Kasumi-1 (cell line): Measurements from ENCODE around the gene FRMD1.

Source experiments
- DNase-seq, 2 experiments: peaks; one replicate each; lab custom pipeline; 2025; lab: John Stamatoyannopoulos, UW

Gene FRMD1

DNA sequence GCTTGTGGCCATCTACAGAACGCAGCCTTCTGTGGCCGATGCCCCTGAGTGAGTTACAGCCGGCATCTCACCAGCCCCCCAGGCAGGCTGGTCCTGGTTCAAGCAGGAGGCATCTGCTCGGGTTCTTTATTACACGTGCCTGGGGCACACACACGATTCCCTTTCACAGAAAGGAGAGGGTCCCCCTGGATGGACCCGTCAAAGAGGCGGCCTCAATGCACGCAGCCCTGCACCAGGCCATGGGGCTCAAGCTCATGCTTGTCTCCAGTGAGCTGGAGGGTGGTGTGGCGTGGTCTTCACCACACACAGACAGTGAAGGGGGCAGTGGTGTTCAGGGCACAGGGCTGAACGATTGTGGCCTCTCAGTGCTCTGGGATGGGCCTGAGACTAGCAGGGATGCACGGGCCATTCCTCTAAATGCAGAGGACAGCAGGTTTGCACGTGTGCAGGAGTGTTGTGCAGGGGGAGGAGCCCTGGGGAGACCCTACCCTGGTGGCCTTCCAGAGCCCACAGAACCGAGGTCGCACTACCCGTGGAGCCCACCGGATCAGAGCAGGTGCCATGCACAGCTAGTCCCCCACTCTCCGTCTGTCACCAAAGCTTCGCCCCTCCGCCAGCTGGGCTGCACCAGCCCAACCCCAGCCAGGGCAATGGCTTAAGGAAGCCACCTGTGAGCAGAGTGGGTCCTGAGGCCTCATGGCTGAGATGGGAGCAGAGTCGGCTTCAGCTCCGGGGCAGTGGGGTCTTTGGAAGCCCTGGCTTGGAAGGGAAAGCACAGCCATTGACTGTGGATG is 23.1 kb downstream of the FRMD1 start:
- no peak for DNase-seq

DNA sequence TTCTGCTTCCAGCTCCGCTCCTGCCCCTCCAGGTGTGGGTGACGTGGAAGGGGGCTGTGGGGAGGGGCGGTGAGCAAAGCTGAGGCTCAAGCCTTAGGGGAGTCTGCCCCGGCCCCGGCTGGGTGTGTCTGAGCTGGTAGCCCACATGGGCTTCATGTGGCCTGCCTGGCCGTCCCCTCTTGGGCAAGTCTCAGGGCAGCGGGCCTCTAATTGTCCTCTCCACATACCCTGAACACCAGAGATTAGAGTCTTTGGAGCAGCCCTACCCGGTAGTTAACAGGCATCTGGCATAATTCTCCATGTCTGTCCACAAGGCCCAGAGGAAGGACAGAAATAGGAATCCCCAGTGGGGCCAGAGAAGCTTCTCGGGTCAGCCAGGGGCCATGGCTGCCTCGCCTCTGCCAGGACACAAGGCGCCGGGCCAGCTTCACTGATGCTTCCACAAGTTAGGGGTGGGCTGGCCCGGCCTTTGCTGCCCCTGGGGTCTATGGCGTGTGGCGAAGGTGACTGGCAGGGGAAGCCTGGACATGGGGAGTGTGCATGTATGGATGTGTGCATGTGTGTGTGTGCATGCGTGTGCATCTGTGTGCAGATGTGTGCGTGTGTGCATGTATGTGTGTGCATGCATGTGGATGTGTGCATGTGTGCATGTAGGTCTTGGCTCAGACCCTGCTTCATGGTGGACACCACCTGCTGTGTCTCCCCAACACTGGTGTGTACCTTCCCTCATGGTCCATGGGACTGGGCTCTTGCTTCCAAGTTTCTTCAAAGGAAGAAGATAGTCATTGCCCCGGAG is 24.0 kb downstream of the FRMD1 start:
- no peak for DNase-seq

DNA sequence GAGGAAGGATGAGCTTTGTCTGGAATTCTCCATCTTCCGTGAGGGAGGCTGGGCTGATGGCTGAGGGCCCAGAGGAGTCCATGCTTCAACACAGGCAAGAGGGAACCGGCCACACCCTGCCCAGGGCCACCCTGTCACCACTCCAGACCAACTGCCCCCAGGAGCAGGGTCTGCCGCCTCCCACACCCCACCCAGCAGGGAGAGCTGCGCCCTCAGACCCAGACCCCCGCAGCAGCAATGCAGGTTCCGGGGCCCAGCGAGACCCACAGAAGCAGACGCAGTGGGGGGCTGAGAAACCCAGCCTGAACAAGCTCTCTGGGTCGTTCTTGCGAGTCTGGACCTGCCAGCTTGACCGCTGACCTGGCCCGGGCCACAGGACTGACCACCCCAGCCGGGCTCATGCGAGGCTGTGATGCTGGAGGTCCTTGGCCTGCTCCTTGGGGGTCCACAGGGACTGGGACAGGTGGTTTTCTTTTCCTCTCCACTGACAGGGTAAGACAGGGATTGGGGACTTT is 25.0 kb downstream of the FRMD1 start:
- DNase-seq = no peak

DNA sequence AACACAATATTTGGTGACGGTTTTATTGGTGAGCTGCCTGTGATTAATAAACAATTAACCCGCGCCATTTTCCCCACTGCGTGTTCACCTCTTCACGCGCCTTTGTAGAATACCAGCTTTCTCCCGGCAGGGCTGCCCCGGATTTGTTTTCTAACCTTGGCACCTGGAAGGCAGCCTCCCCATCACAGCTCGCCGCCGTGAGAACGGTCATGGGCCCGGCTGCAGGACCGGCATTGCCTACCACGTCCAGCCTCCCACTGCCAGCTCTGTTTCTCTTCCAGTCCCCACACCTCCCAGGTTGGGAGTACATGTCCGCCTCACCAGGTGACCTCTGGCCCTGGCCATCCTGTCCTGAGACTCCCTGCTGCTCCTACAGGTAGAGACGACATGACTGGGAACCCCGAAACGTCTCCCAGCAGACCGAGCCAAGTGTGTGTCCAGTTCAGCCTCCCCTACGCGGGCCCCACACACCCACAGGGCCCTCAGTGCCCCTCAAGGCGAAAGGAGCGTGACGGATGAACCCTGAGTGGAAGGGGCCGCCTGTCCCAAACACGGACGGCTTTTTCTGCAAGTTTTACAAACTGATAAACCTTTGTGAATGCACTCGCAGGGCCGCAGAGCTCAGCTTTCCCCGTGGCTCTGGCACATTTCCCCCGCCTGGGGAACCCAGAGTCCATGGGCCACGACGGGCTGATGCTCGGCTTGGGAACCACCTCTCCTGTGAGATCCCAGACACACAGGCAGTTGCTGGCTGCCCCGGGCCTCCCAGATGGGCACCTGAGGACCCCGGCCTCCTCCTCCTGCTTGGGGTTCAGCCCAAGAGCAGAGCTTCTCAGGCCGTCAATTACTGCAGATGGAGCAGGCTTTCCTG is 25.7 kb downstream of the FRMD1 start:
- DNase-seq = no peak

DNA sequence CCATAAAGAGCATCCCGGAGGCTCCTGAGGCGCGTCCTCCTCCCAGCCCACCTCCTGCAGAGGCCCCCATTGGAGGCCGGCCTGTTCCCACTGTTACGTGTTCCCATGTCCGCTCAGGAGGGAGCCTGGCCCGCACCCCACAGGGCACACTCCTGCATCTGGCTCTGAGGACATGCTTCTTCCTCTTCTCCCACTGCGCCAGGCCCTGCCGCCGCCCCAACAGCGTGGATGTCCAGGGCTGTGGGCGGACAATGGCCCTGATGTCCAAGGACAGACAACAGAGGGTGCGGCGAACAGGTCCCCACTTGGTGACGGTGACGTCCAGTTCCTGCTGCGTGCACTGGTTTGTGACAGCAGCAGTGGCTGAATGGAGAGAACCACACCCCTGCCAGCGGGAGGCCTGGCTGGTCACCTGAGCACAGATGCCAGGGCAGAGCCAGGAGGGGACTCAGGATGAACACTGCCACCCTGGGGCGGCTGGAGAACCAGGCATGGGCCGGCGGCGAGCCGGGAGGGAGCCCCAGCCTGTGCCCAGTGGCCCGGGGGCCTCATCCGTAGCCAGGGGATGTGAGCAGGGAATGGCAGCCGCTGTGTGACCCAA is 26.6 kb downstream of the FRMD1 start:
- no peak for DNase-seq

DNA sequence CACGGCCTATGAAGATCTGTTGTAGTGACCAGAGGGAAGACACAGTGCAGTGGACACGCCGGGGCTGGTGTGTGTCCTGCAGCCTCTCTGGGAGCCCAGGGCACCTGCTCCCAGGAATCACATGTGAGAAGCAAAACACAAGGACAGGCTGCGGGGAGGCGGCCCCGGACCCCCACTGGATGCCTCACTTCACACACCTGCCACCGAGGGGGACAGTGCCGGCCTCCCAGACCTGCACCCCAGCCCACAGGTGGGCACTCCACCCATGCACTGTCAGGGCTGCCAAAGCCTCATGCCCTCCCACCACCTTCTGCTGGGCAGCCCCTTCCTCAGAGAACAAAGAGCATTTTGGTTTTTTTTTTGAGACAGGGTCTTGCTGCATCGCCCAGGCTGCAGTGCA is 27.4 kb downstream of the FRMD1 start:
- DNase-seq = no peak

DNA sequence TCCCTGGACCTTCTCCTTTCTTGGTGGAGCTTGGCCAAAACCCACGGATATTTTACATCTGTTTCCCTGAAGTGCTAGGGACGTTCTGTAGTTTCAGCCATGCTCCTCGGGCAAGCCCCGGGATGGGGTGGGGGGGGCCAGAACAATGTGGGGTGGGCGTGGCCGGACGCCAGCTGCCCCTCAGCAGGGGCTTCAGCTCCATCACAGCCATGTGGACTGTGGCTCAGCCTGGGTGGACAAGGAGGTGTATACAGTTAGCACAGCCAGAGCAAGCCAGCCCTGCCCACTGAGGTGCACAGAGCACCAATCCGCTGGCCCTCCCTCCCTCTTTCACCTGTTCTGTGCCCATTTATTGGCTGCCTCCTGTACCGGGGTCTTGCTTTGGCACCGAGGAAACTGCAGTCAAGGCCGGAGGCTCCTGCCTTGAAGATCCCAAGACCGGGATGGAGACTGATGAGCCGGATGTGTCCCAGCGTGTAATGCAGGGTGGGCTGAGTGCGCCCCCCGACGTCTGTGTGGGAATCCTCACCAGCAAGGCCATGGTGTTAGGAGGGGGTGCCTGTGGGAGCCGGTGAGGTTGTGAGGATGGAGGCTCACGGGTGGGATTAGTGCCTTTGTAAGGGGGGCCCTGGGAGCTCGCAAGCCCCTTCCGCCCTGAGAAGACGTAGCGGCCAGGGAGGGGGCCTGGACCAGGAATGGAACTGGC is 28.0 kb downstream of the FRMD1 start:
- no peak for DNase-seq

DNA sequence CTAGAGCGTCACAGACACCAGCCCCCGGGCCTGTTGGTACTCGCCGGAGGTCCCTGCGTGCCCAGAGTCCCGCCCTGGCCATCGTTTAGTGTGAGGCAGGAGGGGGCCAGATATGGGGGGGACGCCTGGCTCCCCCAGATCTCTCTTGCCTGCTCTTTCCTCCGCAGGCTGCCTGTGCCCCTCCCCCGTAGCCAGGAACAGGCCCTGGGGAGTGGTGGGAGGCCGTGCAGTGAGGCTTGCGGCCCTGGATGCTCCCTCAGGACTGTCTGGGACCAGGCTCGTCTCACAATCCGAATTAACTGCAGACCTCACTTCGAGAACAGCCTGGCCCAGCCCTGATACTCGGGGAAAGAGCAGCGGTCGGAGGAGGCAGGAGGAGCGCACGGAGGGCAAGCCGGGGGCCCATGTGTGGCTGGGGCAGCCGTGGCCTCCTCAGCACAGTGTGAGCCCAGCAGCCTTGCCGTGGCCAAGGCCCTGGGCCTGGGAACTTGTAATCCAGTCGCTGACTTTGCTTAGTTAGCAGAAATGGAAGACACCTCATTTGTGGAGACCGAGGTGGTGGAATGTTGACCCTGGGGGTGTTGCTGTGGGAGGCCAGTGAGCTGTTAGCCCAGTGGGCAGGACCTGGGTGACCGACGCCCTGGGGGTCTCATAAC is 28.7 kb downstream of the FRMD1 start:
- DNase-seq = no peak

DNA sequence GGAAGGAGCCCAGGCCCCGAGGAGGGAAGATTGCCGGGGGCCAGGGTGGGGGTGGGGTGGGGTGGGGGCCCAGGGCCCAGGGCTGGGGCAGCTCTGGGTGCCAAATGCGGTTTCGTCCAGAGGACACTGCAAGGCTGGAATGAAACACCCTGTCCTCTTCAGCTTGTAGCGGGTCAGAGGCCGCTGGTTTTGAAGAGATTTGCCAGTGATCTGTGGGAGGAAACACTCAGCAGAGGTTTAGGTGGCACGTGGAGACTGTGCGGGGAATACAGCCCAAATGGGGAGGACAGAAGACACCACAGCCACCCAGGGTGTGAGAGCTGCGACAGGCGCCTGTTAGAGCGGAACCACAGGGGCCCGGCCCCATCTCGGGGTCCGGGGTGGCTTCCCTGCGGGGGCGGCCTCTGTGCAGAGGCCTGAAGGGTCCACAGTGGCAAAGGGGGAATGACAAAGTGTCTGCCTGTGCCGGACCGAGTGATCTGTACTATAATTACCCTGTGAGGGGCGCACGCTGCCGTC is 29.2 kb downstream of the FRMD1 start:
- DNase-seq = no peak

DNA sequence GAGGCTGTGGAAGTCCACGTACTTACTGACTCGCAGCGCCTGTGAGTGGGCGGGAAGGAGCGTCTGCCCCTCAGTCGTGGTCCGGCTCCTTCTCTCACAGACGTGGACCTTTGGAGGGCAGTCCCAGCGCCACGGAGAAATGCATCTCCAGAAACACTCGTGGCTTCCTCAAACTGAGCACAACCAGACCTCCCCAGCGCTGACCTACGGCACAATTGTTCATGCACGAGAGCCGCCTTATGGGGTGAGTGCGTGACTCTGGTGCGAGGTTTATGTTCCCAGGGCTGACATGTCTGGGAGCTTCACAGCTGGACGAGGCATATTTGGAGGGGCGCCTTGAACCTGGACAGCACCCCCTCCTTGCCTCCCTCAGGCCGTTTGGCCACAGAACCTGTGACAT is 29.7 kb downstream of the FRMD1 start:
- DNase-seq = no peak

DNA sequence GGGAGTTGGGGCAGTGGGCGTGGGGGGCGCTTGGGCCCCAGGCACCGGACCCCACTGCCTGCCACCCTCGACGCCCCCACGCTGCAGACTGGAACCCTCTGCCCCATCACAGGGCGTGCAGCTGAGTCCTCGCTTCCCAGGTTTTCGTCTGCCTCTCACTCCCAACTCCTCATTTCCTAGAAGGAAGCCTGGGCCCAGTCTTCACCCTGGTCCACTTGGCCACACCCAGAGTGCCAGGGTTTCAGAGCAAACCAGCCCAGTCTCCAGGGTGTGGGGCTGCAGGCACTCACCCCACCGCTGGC is 30.3 kb downstream of the FRMD1 start:
- DNase-seq = no peak

DNA sequence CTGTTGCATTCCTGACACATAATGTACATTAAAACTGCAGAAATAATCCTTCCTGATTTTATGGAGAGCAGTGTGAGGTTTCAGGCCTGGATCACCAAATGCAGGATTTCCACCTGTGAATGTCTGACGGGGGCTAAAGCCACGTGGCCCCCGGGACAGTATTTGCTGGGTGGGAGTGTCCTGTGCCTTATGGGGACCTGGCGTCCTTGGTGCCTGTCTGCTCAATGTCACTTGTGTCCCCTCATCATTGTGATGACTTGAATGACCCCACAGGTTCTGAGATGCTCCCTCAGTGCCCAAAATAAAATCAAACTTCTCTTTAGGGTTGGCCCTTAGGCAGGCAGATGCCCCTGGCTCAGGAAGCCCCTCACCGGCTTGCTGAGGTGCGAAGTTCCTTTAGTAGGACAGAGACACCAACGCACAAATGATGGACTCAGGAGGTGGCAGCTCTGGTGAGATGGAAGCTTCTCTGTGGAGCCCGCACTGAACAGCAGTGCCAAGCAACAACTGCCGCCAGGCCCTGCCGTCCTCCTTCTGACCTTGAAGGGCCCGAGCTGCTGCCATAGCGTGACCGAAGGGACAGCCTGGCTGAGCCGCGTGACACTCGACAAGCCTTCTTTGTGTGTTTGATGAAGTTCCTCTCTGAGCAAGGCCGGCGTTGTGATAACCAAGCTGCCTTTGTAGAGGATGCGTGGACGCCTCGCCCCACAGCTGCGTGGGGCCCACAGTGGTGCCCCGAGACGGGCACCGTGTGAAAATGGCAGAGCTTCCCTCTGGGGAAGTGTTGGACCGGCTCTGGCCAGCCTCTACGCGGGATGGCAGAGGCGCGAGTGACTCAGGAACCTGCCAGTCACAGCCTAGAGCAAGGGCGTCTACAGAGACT is 30.9 kb downstream of the FRMD1 start:
- no peak for DNase-seq

DNA sequence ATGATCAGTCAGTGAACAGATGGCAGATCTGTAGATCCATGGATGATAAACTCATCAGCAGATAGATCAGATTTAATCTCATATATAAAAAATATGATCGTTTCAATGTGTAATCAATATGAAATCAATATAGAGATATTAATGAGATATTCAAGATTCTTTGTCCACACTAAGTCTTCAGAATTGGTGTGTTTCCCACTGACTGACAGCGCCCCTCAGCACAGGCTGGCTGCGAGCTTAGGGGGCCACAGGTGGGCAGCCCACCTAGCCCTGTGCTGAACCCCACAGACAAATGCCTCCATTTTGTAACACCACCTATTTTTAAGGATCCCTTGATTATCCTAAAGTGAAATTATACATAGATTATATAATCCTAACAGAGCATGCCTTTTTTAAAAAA is 32.3 kb downstream of the FRMD1 start:
- DNase-seq = no peak

DNA sequence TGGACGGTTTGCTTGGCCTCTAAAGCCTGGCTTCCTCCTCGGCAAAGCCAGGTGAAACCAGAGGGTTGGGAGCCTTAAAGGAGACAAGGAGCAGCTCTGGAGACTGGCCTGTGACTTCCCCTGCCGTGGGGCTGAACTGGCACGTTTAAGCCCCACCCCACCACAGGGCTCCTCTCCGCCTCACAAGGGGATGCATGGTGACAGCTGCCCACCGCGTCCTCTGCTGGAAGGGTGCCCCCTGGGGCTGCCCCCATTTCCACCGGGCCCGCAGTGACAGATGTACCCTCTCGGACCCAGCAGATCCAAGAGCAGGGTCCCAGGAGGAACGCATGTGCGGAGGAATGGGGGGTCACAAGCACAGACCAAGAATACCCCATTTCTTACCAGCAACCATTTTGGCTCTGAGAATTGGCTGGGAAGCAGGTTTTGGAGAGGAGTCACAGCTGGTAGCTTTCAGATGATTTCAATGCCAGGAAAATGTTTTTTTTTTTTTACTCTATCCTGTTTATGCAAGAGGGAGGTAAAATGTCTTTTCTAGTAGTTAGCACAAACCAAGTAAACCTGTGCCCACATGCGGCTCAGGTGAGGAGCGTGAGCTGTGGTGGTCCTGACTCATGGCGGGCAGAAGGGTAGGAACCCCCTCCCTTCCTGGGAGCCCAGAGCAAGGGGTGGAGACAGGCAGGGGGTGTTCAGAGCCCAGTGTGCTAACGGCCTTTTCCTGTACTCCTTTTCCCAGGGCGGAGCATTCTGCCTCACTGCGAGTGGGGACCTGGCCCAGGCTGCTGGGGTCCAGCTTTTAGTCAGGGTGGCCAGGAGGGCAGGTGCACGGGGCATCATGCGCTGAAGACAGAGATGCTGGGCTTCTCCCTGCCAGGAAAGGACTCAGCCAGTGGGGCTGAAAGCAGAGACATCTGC is 33.0 kb downstream of the FRMD1 start:
- DNase-seq = no peak

DNA sequence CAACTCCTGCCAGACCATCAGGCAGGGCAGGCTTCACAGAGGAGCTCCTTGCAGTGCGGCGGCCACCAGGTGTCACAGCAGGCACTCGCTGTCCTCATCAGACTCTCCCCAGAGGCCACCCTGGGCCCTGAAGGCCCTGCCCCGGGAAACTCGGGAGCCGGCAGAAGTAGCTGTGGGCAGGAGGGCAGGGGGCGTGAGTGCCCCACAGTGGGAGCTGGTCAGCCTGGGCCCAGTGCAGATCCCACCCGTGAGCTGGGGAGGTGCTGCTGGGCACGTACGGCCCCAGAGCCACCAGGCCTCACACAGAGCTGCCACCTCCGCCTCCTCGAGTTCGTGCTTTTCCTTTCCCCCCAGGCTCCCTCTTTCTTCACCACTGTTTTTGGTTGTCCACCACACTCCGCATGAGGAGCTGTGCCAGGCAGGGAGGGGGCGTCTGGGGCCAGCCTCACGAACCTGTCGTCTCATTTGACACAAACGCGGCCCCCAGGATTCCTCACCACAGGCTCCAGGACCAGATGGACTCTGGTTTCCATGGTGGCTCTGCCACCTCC is 33.8 kb downstream of the FRMD1 start:
- DNase-seq = no peak

DNA sequence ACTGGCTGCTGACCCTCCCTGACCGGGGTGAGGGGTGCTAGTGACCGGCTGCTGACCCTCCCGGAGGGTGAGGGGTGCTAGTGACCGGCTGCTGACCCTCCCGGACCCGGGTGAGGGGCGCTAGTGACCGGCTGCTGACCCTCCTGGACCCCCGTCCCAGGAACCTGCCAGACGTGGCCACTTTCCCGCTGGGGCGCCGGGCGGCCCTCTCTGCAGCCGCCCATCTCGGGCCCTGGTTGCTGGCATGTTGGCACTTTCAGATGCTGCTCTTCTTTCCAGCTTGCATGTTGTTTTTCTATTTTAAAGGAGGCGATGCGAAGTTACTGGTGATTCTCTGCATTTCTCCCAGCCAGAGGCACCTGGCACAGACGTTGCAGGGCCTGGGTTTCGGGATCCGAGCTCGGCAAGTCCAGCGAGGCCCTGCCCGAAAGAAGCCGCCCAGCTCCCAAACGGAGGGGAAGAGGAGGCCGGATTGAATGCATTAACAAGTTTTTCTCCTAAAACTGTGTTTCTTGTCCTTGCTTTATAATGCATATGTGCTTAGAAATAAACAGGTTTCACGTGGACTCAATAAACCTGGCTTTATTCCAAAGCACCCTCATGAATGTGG is 34.4 kb downstream of the FRMD1 start:
- no peak for DNase-seq

DNA sequence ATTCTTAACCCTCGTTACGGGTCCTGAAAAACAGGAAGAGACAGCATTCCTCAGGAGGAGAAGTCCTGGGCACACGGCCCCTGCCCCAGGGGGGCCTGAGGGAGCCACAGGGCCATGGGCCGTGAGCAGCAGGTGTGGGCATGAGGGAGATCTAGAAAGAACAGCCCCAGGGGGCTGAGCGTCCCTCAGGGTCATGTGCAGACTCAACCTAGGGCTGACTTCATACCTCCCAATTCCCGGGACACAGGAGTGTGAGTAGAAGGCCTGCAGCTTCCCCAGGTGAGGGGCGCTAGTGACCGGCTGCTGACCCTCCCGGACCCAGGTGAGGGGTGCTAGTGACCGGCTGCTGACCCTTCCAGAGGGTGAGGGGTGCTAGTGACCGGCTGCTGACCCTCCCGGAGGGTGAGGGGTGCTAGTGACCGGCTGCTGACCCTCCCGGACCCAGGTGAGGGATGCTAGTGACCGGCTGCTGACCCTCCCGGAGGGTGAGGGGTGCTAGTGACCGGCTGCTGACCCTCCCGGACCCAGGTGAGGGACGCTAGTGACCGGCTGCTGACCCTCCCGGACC is 35.1 kb downstream of the FRMD1 start:
- no peak for DNase-seq
